Measurements from ENCODE around the gene PRKAG2.

DNA sequence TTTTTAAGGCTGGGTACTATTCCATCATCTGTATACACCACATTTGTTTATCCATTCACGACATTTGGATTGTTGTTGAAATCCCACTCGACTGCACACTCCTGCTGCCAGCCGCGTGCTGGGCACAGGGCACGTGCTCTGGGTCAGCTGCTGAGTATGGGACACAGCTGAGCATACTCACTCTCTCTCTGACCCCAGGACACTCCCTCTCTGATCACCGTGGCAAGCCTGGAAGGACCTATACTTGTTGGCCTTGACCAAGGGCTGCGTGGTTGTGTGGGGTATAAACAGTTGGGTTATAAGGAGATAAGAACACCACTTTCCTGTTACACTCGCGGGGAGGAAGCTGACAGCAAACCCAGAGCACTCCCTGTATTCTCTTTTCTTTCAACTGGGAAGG is 204.2 kb downstream of the PRKAG2 start:
- TF ChIP-seq EZH2 (IDR thresholded peaks at IDR 0.05; ENCODE audit: insufficient read depth, poor library complexity, severe bottlenecking), result no peak
- no peak for TF ChIP-seq EZH2phosphoT487 (IDR thresholded peaks at IDR 0.05; ENCODE audit: insufficient read depth, low read depth)
